ENCODE data around the gene ZFP3. TPM values are rescaled to one million over a fixed set of nuclear protein-coding genes. Genes with fewer than 3 reads are reported as not detected.
"Not testable (repeated sequence)": the region's sequence is repeated elsewhere in the genome, so short reads cannot be mapped to it uniquely, and the experiment has no call there.

ZFP3 gene
- total RNA-seq (2014; rRNA removed; shearing (Covaris generic)), result not detected in 2 replicates

DNA sequence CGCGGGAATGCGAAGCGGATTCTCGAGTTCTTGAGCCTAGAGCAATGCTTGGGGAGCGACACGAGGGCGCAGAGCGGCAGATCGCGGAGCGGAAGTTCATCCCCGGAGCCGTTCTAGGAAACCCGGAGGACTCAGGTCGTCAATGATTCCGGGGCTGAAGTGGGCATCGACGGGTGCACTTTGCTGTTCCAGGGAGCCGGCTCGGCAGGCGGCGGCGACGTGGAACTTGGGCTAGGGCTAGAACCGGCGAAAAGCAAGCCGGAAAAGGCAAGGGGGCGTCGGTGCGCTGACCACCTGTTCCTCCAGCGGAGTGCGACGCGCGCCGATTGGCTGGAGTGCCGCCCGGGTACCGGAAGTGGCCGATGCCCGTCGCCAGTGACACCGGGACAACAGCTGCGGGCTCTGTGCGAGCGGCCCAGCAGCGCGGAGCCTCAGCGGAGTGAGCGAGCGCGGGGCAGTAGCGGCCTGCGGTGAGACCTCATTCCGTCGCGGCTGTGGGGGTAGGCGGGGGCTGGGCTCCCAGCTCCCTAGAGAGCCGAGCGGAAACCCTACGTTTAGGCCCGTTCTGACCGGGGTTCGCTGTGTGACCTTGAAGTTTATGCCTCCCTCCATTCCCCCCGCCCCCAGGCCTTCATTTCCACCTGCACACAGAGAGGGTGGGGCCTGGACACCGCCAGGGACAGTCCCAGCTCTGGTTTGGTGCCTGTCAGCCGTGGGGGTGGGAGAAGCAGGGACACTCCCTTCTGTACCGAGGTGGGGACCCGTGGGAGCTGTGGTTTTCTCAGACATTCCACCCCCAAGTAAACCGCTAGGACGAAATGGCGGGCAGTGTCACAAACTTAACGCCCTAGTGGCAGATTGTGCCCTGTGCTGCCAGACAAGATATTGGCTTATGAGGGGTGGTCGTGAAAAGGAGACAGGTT lies at the start of gene ZFP3:
TSS of gene ZFP3 (plus strand) at position 362 of the 923 bp plus-strand sequence. CDS start 13,038 bp downstream, outside the sequence.
- DNase-seq (ENCODE audit: low read depth), result no peak

DNA sequence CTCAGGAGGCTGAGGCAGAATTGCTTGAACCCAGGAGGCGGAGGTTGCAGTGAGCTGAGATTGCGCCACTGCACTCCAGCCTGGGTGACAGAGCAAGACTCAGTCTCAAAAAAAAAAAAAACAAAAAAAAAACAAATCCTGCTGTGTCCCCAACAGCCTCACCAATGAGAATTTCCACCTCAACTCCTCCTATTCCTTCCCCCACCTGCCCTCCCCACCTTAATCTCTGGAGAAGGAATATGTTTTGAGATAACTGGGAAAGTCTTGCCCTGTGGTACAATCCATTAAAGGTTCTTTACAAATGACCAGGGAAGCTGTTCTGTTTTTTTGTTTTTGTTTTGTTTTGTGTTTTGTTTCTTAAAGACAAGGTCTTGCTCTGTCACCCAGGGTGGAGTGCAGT lies 48.1 kb upstream of the ZFP3 start:
- not testable (repeated sequence) for DNase-seq (ENCODE audit: low read depth)

DNA sequence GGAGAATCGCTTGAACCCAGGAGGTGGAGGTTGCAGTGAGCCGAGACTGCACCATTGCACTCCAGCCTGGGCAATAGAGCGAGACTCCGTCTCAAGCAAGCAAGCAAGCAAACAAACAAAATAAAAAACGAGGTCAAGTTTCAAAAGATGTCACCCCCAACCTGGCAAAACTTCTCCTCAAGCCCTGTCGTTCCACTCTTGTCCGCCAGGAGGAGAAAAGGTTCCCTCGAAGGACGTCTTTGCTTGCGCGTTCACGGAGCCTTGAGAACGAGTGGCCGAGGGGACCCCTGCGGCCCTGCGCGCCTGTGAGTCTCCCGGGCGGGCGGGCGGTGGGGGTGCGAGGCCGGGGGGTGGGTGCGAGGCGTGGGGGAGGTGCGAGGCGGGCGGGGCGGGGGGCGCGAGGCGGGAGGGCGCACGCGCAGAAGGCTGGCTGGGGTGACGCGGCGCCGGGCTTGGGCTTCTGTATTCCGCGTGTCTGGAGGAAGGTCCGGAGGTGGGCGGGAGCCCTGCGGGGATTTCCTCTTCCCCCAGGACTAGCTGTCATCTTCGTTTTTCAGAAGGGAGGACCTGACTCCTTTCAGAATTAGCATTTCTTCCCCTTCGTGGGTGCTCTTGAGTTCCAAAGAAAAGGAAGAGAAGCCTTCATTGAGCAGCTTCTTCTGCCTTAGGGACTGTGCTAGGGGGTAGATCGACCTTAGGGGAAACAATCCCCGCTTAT lies 46.7 kb upstream of the ZFP3 start:
- peak; percentile 82 for DNase-seq (ENCODE audit: low read depth)

DNA sequence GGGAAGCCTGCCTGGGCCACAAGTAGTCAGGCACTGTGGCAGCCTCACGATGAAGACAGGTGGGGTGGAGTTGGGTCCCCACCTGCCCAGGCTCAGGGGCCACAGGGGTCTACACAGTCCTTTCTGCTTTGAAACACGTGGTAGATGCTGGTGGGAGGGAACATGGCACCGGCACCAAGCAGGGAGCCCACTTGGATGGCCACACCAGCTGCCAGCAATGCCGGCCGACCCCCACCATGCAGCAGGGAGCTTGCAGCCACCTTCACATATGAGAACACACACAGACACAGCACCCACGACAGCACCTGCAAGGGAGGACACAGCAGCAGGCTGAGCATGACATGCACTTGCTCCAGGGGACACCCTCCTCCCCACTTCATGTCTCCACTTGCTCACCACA lies 45.4 kb upstream of the ZFP3 start:
- DNase-seq (ENCODE audit: low read depth), result no peak

DNA sequence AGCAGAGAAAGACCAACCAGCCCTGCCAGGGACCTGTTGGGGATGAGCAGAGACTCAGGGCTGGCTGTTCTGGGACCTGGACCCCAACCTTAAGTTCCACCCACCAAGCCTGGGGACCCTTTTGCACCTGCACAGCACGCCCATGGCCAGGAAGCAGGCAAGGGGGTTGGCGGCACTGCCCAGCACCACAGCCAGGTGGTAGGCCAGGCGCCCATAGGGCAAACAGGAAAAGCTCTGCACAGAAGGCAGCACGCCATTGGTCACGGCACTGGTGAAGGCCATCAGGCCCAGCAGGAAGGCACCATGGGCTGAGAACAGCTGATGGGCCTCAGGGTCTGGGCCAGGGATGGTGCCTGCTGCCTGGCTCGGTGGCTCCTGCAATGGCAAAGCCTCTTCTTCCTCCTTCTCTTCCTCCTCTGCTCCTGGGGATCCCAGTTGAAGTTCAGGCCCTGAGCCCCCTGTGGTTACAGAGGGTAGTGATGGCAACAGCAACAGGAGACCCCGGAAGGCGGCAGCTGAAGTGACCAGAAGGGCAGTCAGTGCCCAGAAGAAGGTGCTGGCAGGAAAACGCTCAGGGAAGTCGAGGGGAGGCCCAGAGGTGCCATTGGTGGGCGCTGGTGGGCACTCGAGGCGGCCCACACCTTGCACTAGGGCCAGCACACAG lies 44.8 kb upstream of the ZFP3 start:
- DNase-seq (ENCODE audit: low read depth), result no peak

DNA sequence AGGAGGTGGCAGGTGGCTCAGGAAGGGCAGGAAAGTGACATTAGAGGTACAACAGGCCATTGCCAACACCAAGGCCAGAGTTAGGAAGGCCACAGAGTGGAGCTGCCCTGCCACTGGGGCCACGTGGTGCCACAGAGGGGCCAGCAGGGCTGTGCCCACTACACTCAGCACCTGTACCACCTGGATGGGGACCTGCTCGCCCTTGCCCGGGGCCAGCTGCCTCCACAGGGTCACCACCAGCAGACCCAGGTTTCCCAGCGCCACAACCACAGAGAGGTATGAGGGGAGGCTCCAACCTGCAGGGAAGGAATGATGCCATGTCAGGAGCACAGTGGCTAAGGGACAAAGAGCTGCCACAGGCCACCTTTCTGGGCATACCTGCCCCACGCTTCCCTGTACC lies 44.2 kb upstream of the ZFP3 start:
- no peak for DNase-seq (ENCODE audit: low read depth)

DNA sequence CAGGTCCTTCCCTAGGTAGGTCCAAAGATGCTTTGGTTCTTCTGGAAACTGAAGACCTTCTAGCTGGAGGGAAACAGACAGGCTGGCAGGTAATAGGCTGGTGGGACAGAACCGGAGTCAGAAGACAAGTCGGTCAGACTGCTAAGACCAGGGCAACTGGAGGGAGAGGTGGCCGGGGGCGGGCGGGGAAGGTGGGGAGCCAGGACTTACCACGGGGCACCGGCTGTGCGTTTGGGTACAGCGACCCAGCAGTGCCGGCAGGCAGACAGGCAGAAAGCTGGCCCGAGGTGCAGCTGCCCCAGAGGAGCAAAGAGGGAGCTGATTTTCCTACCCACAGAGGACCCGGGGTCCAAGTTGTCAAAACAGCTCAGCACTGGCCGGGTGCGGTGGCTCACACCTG lies 43.6 kb upstream of the ZFP3 start:
- no peak for DNase-seq (ENCODE audit: low read depth)

DNA sequence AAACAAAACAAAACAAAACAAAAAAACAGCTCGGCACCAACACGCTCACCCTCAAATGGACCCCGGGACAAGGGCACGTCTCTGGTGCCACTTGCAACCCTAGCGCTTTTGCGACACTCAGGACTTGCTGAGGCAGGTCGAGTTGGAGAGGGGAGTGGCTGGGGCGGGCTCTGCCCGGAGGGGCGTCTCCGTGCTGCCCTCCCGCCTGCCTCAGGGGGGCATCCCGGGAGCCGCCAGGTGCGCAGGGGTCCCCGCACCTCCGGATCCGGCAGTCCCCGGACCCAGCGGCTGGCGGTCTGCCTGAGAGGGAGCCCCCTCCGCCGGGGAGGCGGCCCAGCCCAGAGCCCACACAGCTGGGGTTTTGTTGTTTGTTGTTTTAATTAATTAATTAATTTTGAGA lies 43.0 kb upstream of the ZFP3 start, which contains the start of gene SLC52A1:
TSS of gene SLC52A1 (minus strand) at position 112 of the 400 bp plus-strand sequence. CDS start 820 bp downstream, outside the sequence.
- no peak for DNase-seq (ENCODE audit: low read depth)

DNA sequence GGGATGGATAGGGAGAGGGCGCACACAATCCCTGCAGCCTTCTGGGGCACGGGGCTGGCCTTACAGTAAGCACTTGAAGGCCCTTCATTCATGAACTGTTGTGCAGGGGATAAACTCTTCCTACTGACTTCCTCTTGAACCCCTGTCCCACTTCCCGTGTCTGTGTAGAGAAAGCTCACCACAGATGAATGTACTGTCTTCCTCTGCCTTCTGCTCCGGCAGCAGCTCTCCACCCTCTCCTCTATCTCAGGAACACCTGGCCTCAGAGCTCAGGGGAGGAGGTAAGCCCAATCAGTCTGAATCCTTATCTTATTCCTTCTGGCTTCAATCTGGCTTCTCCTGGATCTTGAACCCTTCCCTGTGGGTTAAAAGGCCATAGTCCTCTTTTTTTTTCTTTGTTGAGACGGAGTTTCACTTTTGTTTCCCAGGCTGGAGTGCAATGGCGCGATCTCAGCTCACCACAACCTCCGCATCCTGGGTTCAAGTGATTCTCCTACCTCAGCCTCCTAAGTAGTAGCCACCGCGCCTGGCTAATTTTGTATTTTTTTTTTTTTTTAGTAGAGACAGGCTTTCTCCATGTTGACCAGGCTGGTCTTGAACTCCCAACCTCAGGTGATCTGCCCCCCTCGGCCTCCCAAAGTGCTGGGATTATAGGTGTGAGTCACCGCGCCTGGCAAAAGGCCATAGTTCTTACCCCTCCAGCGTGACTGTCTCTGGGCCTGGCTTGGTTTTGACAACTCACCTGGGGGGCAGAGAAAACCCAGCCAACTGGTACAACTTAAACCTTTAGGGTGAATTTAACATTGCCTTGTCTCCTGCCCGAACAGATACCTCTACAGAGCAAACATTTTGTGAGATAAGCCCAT lies 35.9 kb upstream of the ZFP3 start:
- DNase-seq (ENCODE audit: low read depth), result peak; percentile 49

DNA sequence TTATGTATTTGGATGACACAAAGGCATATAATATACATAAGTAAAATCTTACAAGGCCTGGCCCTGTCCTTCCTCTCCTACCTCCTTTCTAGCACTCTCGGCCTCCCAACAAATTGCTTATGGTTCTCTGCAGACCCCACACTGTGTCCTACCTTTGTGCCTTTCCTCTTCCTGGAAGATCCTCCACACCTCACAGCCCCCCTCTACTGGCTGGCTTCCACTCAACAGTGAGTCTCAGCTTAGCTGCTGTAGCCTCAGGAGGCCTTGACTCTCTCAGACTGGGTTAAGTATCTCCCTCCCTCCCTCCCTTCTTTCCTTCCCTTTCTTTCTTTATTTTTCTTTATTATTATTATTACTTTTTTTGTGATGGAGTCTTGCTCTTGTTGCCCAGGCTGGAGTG lies 34.7 kb upstream of the ZFP3 start:
- no peak for DNase-seq (ENCODE audit: low read depth)

DNA sequence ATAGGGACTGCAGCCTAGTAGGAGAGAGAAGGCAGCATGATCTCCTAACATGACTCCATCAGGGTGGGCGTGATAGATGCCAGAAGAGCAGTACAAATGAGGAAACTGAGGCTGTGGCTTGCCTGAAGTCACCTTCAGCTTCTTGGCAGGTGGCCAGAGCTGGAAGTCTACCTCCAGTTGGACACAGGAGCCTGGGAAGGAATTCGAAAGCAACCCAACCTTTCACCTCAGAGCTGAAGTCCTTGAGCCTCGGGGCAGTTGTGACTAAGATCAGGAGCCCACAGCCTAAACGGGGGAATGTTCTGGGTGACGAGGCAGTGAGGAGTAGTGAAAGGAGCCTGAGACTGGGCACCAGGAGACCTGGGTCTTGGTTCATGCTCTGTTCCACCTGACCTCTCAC lies 33.6 kb upstream of the ZFP3 start:
- DNase-seq (ENCODE audit: low read depth), result no peak

DNA sequence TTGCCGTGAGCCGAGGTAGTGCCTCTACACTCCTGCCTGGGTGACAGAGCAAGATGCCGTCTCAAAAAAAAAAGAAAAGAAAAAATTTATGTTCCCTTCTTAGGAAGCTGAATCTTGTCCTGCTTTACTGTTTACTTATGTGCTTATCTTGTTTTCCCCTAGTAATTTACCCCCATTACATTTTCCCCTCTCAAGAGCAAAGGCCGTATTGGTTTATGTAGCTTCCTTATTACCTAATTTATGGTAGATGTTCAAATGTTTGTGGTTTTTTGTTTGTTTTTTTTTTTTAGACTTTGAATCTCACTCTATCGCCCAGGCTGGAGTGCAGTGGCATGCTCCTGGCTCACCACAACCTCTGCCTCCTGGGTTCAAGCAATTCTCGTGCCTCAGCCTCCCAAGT lies 32.8 kb upstream of the ZFP3 start:
- no peak for DNase-seq (ENCODE audit: low read depth)

DNA sequence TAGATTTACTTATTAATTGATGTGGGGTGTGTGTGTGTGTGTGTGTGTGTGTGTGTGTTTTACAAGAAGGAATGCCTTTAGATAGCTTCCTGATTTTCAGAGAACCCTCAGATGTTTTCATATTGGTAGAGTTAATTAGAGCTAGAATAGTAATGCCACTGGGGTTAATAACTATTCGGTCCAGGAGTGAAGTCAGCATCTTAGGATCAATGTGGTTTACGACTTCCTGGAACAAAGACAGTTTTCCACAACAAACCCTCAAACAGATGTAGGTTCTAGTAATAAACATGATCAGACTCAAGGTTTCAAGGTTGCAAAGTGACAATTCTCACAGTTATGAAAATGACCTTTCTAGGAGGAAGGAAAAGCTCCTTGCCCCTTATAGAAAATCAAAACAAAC lies 30.8 kb upstream of the ZFP3 start:
- DNase-seq (ENCODE audit: low read depth), result no peak

DNA sequence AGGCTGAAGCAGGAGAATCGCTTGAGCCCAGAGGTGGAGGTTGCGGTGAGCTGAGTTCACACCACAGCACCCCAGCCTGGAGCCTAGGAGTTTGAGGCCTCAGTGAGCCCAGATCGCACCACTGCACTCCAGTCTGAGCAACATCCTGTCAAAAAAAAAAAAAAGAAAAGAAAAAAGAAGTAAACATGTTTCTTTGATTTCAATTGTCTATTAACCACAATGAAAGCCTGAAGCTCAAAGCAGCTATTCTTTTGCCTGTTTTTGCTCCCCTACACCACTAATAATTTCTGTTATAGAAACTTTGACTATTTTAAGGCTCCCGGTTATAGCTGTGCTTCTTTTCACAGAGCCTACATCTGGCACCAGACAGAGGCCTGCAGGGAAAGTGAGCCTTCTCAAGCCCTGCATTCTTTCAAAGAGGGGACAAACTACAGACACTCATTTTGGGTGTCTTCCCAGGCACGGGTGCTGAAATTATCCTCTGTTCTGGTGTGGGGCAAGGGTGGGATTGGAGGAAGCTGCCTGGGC lies 28.9 kb upstream of the ZFP3 start:
- DNase-seq (ENCODE audit: low read depth), result no peak

DNA sequence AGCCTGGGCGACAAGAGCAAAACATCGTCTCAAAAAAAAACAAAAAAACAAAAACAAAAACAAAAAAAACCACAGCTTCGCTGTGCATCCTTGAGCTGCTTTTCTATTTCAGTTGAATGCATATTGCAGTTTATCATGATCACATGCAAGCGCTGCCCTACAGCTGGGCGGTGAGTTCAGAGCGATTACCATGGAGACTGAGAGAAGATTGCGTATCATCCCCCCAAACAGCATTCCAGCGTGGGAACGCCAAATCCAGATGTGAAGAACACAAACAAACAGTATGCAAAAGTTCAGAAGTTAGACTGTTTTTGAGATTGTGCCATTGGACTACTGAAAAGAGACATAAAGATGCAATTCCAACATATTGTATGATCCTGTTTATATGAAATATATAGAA lies 28.0 kb upstream of the ZFP3 start:
- no peak for DNase-seq (ENCODE audit: low read depth)

DNA sequence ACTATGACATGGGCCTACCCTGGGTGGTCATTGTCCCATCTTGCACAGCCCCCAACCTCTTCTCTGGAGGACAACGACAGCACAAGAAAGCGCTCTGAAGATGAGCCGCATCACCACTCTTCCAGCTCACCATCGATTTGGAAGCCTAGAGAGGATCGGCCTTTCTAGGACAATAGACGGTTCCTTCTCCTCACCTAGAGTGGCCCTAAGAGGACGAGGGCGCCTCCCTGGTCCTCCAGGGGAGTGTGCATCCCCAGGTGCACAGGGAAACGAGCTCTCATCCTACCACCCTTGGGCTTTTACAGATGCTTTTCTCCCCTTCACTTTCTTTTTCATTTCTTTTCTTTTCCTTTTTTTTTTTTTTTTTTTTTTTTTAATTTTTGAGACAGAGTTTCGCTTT lies 22.7 kb upstream of the ZFP3 start:
- DNase-seq (ENCODE audit: low read depth), result no peak

DNA sequence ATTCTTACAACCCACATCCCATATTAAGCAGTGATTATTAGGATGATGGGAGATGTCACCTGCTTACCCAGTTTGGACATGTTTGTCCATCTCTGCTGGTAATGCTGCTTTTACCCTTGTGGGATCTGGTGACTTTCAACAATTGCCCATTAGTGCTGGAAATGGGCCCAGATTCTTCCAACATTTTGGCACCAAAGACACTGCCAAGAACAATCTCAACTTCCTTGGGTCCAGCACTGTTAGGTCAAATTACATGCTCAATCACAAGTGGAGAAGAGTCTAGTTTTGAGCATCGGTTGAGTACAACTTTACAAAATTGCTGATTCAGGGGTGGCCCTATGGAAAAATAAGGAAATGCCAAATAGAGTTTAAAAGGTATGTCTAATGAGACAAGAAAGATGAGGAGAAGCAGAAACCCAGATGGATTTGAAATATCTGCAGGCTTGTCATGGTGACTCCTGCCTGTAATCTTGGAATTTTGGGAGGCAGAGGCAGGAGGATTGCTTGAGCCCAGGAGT lies 13.0 kb upstream of the ZFP3 start:
- no peak for DNase-seq (ENCODE audit: low read depth)

DNA sequence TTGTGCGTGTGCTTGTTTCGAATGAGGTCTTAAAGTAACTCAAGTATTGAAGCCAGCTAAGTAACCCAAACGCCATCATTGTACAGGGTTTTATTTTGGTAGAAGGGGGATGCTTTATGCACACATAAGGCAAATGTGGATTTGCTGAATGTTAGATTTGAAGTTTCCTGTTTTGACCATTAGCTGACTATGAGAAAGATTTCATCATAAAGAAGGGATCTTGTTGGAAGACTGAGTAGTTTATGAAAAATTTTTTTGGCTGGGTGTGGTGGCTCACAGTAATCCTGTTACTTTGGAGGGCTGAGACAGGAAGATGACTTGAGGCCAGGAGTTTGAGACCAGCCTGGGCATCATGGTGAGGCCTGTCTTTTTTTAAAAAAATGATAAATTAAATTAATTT lies 10.0 kb upstream of the ZFP3 start:
- no peak for DNase-seq (ENCODE audit: low read depth)

DNA sequence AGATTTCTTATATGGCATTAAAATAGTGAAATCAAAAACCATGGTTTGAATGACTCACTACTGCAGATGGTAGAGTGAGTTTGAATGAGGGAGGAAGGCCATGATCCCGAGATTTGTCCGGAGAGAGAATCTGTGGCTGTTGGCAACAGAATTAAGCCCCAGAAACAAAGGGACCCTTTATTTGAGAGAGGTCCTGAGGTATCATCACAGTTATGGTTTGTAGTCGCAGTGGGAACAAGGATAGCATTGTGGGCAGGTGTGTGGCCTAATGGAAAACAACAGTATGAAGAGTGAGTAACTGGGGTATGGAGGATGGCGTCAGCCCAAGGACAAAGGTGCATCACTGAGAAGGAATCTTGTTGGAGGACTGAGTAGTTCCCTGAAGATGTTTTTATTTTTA lies 8.5 kb upstream of the ZFP3 start:
- DNase-seq (ENCODE audit: low read depth), result no peak

DNA sequence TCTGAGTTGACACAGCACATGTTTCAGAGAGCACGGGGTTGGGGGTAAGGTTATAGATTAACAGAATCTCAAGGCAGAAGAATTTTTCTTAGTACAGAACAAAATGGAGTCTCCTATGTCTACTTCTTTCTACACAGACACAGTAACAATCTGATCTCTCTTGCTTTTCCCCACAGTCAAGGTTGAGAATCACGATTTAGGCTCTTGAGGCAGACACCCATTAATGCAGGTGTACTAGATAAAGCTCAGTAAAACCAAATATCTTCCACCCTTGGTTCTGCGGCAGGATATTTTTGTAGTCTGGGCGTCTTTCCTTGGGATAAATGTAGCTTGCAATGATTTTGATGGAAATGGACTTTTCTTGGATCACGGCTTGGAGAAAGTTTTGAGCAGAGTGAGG lies 2.8 kb upstream of the ZFP3 start:
- not testable (repeated sequence) for DNase-seq (ENCODE audit: low read depth)

DNA sequence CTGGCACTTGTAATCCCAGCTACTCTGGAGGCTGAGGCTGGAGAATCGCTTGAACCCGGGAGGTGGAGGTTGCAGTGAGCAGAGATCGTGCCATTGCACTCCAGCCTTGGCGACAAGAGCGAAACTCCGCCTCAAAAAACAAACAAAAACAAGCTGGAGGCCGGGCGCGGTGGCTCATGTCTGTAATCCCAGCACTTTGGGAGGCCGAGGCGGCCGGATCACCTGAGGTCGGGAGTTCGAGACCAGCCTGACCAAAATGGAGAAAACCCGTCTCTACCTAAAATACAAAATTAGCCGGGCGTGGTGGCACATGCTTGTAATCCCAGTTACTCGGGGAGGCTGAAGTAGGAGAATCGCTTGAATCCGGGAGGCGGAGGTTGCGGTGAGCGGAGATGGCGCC lies 992 bp upstream of the ZFP3 start:
- DNase-seq (ENCODE audit: low read depth), result not testable (repeated sequence)
